Measurements from ENCODE around the gene MORF4L2.
A peak's percentile ranks its signal among the peaks of the same experiment; 100 is the strongest.

Gene MORF4L2, protein sequence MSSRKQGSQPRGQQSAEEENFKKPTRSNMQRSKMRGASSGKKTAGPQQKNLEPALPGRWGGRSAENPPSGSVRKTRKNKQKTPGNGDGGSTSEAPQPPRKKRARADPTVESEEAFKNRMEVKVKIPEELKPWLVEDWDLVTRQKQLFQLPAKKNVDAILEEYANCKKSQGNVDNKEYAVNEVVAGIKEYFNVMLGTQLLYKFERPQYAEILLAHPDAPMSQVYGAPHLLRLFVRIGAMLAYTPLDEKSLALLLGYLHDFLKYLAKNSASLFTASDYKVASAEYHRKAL

DNA sequence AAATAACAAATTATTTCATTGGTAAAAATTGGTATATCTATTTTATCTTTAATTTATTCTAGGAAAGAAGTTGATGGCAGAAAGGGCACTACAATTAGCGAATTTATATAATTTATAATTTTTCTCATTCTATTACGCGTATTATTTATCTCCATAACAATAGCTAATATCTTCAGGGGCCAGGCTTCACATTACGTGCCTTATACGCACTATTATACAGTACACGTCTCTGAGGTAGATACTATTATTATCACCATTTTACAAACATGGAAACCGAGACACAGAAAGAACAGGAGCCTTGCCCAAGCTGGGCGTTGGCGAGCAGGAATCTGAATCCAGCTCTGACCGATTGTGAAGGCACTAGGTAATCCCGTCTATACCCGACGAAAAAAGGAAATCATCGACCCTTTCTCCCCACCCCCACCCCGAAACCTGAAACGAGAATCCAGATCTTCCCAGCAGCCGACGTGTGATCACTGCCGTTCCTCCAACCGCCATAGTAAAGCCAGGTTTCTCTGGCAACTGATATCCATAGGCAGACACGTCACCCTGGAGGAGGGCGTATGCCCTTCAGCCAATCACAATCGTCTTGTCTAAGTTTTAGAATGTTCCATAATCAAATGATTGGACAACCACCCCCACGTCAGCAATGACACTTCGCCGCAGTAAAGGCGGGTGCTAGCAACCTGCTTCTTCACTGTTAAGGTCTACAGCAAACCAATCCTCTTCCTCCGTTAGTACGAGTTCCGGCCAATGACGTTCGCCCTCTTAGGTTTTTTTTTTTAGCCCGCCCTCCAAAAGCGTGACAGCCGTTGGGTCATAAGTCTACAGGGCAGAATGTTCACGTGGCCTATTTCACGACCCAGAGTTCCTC, at the start of gene MORF4L2:
Gene MORF4L2, minus strand, starts transcription at position 501 of the 874 bp plus-strand sequence. CDS start 9,672 bp downstream, outside the sequence.
- DNase-seq: peak; percentile 91

DNA sequence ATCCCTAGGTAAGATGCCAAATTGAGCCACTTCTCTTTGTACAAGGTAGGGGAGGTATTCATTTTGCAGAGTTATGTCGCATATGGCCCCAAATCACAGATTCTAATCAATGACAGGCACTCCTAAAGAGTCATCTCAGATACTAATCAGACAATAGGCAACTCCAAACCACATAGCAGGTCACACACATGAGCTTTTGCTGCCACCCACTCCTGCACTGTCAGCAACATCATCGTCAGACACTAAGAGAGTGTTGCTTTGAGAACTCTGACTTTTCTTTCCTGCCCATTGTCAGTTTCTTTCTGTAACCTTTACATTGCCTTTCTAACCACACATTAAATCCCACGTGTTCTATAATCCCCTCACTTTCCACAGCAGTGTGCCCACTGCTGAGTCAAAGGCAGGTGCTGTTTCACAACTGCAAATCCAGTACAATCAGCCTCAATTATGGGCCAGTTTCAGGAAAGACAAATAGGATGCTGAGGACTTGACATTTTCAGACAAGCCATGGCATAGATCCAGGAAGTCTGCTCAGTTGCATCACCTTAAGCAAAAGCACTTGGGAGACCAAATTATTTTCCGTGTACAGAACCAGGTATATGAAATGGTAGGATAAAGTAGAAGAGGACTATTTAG, 47.7 kb upstream of the MORF4L2 start:
- peak; percentile 25 for DNase-seq

DNA sequence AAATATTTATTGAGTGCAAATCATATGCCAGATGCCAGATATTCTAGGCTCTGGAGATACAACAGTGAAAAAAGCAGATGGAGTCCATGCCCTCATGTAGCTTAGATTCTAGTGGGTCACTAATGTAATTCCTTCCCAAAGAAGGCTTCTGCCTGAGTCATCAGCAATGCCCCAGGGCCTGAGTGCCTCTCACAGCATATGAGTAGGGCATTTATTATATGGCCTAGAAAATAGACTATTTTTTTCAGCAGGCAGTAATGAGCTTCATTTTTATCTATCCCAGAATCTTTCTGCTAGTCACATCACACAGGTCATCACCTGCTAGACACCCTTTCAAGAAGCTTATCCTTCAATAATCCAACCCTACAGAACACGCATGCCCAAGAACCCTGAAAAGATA, 46.5 kb upstream of the MORF4L2 start:
- DNase-seq: no peak

DNA sequence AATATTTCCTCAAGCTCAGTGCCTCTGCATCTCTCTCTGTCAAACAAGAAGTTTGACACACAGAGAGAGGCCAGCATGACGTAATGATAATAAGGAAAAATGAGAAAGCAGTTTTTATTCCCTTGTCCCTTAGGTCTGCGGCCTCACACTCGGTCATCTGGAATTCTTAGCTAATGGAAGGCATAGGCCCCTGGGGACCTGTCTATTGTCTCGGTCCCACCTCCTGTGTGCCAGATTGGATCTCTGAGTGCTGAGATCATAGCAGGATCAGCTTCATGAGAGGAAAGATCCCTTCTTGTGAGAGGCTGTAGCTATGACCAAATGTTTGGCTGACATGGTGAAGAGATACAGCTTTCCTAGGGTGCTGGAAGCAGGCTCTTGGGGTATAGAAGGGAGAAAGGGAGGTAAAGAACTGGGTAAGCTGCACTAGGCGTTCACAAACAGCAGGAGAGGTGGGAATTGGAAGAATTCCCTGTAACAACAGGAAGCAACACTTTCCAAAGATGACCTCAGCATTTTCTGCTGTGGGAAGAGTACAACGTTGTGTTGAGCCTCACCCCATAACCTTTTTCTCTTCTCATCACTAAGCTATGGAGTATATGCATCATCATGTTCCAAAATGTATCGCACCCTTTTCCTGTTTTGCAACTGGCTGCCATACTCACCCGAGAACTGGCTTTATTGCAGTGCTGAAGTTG, 44.4 kb upstream of the MORF4L2 start:
- no peak for DNase-seq

DNA sequence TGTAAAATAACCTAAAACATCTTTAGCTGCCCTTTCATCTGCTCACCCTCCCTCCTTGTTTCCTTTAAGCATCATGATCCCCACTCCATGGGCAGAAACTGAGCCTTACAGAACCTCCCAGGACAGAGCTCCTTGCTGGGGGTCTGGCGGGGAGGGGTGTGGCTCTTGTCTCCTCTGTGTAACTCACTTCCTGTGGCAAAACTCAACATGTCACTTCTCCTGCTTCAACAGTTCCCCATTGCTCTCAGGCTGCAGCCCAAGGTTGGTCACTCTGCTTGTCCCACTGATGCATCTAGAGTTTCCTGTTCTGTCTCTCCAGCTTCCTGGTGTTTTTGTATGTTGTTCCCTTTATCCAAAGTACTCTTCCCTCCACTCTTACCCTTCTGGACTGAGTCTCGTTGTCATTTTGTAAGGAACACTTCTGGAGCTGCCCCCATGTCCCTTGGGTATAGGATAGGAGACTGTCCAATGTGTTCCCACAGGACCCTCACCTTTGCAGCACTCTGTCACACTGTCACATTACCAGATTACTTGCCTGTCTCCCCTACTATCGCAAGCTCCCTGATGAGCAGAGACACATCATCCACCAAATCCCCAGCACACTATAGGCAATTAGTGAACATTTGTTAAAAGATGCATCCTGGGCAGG, 43.8 kb upstream of the MORF4L2 start:
- no peak for DNase-seq

DNA sequence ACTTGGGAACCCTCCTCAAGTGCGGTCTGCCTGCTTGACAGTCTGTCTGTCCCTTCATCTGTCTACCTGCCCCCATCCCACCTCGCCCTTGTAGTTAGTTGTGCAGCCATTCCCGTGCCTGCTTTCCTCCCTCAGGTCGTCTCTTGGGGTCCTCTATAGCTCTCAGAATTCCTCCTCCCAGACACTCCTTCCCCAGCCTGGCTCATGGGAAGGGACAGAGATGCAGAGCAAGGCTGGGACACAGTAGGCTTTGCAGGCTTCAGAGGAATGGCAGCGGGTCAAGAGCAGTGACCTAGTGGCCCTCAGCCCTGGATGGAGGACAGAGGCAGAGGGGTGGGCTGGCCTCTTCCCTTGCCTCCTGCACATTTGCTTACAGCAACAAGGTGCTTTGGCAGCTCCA, 42.5 kb upstream of the MORF4L2 start:
- DNase-seq: no peak

DNA sequence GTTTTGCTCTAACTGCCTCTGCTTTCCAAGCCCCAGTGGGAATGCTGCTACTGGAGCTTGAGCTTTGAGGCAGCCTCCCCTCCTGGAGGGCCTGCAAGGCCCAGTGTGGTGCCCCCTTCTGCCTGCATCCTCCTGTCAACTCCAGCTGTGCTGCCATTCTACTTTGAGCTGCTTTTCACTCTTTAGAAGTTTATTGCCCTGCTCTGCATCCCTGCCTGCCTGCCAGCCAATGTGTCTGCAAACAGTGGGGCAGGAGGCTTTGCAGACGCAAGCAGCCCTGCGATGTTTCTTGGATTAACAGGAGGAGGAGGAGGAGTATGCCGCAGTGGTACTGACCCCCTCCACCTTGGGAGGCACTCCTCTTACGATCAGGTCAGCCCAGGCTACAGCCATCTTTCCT, 40.6 kb upstream of the MORF4L2 start:
- DNase-seq: no peak

DNA sequence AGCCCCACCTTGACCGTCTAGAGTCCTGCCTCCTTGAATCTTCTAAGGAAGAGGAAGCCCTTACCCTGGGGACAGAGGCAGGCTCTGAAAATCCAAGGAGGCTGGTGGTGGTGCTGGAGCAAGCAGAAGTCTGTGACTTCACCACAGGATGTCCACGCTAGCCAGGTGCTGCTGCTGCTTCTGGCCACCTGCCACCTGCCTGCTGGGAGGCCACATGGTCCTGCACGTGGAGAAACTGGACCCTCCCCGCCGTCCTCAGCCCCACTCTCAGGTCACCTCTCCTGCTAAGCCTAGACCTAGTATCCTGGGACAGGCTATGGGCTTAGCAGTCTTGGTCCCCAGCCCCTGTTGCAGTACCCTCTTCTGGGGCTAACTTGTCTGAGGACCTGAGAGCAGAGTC, 40.0 kb upstream of the MORF4L2 start:
- no peak for DNase-seq

DNA sequence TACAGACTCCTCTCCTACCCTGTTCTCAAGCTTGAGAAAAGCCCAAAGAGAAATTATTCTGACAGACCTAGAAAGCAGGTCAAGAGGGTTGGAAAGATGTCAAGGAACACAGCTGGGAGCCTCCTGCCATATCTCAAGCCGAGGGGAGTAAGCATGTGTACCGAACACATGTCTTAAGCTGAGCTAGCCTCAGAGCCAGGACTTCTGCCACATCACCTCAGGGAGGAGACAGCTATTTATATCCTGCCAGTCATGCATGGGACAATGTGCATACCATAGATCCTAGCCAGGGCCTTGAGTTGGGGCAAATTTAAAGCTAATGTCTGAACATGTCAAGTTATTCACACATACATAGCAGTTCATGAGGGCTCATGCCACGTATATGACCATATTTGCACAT, 36.0 kb upstream of the MORF4L2 start:
- no peak for DNase-seq

DNA sequence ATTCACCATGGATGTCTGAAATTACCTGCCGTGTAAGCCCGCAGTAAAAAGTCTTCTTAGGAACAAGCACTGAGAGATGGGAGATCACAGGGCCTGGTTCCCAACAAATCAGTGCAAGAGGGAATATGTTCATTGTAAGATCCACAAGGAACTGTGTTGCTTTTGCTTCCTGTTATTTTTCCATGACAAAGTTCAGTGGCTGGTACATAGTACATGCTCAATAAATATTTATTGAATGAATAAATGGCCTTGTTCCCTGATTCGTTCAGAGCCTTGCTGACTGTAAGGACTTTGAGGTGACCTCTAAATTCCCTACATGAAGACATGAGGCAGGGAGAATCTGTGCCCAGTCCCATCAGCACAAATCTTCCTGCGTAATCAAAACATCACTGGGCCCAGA, 31.6 kb upstream of the MORF4L2 start:
- DNase-seq: no peak

DNA sequence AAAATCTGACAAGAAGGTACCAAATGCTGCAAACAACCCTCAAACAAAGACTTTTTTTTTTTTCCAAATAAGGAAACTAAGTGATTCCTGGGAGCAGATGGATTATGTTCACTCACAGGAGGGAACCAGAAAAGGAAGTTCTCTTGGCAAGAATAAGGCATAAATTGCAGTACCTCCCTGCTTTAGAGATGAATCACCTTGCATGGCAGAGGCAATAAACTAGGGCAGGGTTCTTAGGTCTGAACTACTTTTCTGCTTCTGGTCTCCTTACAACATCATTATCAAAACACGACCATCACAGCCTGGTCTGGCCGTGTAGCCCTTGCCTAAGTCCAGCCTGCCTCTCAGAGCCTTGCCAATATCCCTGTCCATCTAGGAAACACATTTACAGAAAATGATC, 30.5 kb upstream of the MORF4L2 start:
- no peak for DNase-seq

DNA sequence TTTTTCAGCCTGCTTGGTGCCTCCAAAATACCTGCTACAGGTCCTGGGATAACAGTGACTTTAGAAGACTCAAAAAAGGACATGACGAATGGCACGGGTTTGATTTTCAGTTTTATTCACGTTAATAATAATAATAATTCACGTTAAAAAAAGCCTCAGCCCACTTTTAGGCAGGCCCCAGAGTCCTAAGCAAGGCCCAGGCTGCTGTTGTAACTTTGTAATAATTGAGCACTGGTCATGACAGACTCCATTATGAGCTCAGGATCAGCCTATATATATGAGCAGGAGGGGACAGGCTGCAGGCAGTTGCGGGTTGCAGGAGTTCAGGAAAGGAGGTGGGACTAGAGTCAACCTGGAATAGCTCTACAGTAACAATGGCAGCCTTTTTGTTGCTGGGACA, 24.1 kb upstream of the MORF4L2 start, which contains the start of gene TMEM31:
Gene TMEM31, plus strand, starts transcription at position 301 of the 400 bp plus-strand sequence. CDS start 1,350 bp downstream, outside the sequence.
- no peak for DNase-seq

DNA sequence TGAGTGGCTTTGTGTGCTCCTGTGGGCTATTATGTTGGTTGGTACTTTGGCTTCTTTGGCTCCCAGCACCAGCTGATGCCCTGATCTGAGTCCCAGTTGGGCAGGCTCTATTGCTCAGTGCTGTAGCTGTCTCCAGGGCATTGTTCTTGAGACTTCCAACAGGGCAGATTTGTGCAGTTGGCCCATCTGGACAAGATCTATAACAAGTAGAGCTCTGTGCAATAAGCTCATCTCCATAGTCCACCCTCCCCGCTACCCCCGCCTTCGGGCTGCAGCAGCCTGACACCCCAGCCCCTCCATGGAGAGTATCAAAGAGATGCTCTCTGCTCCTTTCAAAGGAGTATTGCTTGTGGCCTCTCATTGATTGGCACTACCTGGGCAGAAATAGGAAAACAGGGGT, 18.4 kb upstream of the MORF4L2 start:
- no peak for DNase-seq

DNA sequence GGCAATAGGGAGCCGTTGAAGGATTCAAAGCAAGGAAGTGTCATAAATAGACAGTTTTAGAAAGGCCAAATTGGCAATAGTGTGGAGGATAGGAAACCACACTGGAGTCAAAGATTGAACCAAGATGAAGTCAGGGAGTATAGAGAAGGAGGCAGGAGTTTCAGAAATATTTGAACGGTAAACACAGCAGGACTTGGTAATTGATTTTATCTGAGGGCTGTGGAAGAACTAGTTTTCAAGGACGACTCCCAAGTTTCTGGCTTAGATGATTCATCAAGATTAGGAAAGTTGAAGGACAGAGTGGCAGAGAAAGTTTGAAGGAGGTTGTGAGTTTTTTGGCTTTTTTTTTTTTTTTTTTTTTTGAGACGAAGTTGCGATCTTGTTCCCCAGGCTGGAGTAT, 12.7 kb upstream of the MORF4L2 start:
- DNase-seq: no peak

DNA sequence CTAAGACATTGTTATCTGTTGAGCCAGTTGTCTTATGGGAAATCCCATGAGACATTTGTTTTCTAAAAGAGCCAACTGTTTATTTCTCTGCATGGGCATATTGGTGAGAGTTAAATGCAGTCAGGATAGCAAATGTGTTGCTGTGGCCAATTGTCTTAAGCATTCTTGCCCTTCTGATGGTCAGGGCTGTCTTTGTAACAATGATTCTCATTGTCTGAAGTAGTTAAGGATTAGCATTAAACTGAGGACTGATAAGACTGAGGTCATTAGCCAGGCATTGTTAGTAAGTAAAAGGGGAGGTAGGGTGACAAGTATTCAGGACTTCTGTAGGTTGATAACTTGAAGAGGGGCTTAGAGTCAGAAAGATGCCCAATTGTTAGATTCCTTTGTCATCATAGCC, 11.2 kb upstream of the MORF4L2 start:
- no peak for DNase-seq

DNA sequence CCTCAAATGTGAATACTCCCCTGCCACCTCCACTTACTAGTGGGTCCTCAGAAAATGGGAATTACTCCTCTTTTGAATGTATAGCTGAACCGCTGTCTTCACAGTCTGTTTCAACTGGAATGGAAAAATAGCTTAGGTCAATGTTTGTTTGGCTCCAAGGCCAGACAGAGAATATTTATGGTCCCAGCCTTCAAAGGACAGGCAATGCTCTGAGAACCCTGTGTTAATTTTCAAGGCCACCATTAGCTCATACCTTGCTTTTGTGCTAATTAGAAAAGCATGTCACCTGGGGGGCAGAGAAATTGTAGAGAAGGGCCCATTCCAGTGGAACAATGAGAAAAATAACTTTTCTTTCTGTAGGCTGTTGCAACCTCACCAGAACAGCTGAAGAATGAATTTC, 4.6 kb upstream of the MORF4L2 start:
- no peak for DNase-seq

DNA sequence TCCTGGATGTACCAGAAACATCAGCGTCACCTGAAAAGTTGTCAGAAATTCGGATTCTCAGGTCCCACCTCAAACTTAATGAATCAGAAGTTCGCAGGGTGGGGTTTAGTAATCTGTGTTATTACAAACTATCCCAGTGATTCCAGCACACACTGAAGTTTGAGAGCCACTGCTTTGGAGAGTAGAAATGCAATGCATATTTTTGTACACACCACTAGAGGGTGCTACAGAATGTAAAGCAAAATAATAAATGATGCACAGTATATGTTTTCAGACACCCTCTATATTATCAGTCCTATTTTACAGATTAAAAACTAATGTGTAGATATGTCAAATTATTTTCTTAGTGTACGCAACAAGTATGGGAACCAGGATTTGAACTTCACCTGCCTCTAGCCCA, 2.4 kb upstream of the MORF4L2 start:
- DNase-seq: peak; percentile 30

DNA sequence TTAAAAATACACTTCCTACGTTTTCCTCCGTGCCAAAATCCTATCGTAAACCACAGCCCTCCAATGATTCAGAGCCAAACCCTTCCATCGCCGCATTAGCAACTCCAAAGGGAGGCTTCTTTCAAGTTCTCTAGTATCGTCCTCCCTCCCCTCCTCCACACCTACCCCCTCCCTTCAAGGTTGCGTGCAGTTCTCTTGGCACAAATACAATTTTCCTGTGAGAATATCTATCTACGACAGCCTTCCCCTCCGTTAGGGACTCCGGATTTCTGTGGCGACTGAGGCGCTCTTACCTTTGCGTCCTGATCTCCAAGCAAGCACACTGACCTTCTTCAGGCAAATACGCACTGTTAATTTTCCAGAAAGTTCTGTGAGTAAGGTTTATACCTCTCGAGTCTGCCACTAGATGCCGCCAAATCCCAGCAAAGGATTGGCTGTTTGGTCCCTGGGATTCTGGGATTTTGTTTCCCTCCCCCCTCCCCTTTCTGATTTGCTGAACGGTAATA, 1.2 kb upstream of the MORF4L2 start:
- DNase-seq: peak; percentile 43

DNA sequence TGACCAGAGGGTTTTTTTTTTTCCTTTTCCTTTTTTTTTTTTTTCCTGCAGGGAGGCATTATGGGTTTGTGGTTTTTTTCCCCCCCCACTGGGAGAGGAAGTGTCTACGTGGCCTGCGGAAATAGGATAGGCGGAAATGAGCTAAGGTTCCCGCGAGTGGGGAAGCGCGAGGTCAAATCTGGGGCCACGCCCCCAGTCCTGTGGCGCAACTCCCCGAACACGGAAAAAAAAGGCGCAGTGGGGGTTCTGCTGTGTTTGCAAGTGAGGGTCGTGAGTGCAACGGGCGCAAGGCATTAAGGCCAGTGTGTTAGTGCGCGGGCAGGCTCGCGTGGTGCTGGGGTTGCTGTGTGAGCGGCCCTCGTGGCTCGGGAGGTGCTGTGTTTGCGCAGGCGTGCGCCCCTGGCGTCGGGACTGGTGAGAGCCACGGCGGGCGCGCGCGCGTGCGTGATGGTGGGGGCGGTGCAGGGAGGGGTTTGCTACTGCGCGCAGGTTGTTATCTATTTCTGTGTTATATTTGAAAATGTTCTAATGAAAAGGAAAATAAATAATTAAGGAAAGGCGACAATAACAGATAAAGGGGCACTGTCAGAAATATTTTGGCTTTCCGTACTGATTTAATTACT, 685 bp upstream of the MORF4L2 start:
- peak; percentile 53 for DNase-seq

DNA sequence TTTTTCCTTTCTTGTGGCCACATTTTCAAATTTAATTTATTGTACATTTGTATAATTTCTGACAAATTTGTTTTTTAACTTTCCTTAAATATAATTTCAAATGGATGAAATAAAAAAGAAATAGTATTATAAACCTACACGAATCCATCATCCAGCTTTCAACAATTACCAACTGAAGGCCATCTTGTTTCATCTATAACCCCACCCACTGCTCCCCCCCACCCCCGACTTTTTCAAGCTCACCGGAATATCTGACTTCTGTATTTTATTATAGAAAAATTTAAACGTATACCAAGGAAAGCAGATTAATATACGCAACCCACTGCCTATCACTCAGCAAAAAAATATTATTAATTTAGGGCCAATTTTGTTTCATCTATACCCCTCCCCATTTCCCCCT, 1.1 kb downstream of the MORF4L2 start:
- DNase-seq: no peak

DNA sequence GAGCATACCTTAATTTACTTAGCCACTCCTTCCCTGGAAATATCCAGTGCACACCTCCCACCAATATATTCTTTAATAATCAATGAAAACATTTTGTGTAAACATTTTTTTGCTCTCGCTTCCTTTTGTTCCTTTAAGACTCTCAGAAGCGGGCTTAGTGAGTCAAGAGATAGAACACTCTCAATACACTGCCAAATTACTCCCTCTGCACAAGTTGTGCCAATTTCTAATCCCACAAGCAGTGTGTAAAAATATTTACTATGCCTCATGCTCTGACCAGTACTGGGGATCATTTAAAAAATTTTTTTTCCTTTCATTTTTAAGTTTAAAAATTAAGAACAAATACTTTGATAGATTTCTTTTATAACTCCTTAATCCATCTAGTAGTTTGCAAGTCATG, 5.1 kb downstream of the MORF4L2 start:
- DNase-seq: no peak
